GM12872 (cell line): ENCODE measurements around the gene TNNI2.

Experiments
- CTCF ChIP-seq: IDR thresholded peaks from 3 replicates; pipeline ENCODE4 v1.5.1; 2011; ENCODE audit warnings: low read depth, mild to moderate bottlenecking, low read length, moderate library complexity; ENCODE audit not compliant: insufficient read depth

Gene TNNI2

GRCh38 chr11:1837171-1838076 lies 1.4 kb upstream of the TNNI2 start:
- peak; percentile 94 for TF ChIP-seq CTCF

- TF ChIP-seq CTCF: no peak
Observed at GRCh38 chr11:1838077-1838425, 730 bp upstream of the TNNI2 start.

DNA sequence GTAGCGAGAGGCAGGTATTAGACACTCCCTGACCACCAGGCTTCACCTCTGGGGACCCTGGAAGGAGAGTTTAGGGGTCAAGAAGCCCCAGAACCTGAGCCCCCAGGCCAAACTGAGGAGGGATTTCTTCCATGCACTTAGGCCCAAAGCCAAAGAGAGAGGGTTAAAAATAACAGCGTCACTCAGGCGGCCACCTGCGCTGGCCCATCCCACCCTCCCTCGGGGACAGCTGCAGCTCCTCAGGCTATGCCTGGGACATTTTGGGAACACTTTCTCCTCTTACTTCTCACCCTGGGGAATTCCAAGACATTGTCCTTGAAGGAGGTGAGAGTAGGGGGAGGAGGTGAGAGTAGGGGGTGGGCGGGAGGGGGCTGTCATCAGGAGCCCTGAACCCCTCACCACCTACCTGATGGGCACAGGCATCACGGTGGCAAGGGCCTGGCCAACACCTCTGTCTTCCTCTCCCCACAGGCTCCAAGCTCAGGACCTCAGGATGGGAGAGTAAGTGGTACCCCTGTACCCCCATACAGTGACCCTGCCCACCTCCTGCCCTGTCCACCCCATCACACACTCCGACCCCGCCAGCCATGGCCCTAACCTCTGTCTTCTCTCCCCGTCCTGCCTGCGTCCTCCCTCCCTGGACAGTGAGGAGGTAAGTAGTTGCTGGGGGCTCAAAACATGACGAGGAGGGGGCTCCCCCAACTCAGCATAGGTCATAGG lies 583 bp downstream of the TNNI2 start:
- TF ChIP-seq CTCF: no peak

- no peak; the same call in 2 of the 3 replicates for TF ChIP-seq CTCF
Observed at GRCh38 chr11:1839924-1840779, 1.4 kb downstream of the TNNI2 start.

- TF ChIP-seq CTCF: no peak
Observed at GRCh38 chr11:1840780-1841480, 2.1 kb downstream of the TNNI2 start.

- no peak for TF ChIP-seq CTCF
Observed at GRCh38 chr11:1841511-1842148, 2.8 kb downstream of the TNNI2 start.
